Vagina (tissue), 2 donors: ENCODE measurements around the gene HLA-B. TPM values are rescaled to one million over a fixed set of nuclear protein-coding genes. Genes with fewer than 3 reads are reported as not detected.
"Not testable (repeated sequence)": the region's sequence is repeated elsewhere in the genome, so short reads cannot be mapped to it uniquely, and the experiment has no call there.

Experiments
- DNase-seq, 2 donors: peaks; one replicate each; pipeline ENCODE4 v3.0.0-alpha.2; 2017; ENCODE audit errors: extremely low spot score in 2 of 2
- H3K27ac ChIP-seq: fragments of 200-600 bp; sonication (generic); one replicate; pipeline ENCODE4 v1.5.1; 2019
- H3K27me3 ChIP-seq: fragments of 200-600 bp; sonication (generic); one replicate; pipeline ENCODE4 v1.5.1; 2019
- H3K36me3 ChIP-seq, 2 donors: fragments of 200-600 bp; sonication (generic); one replicate each; pipeline ENCODE4 v1.5.1; 2017 to 2019
- H3K4me1 ChIP-seq: fragments of 200-600 bp; sonication (generic); one replicate; pipeline ENCODE4 v1.5.1; 2019
- H3K4me3 ChIP-seq, 2 donors: fragments of 200-600 bp; sonication (generic); 1 replicate in 1 of 2; 2 replicates in 1 of 2; pipeline ENCODE4 v1.5.1; 2016 to 2019
- H3K9me3 ChIP-seq: fragments of 200-600 bp; sonication (generic); one replicate; pipeline ENCODE4 v1.5.1; 2019
- POLR2A ChIP-seq, 2 donors: fragments of 450-650 bp; IDR thresholded peaks; one replicate each; pipeline ENCODE4 v1.6.1; 2017; ENCODE audit warnings: antibody characterized with exemption in 2 of 2, mild to moderate bottlenecking in 2 of 2, moderate library complexity in 2 of 2
- POLR2AphosphoS5 ChIP-seq, 2 donors: sonication (generic); formaldehyde crosslinking; IDR thresholded peaks; one replicate each; pipeline ENCODE4 v1.9.0; 2017; ENCODE audit warnings: antibody characterized with exemption in 2 of 2, mild to moderate bottlenecking in 2 of 2, low read depth in 1 of 2; ENCODE audit not compliant: insufficient read depth in 1 of 2
- intact Hi-C: fragments of 100-400 bp; cut with DNase I; formaldehyde crosslinking; loops from one replicate; pipeline ENCODE4 v1.15.1; 2023
- total RNA-seq: library from RNA; depleted of rRNA; stranded (reverse); fragments of >200 nt; gene quantifications from one replicate; pipeline ENCODE4 v1.2.3, GENCODE V29; 2016
- TF ChIP-seq, protein P1 (sequence below), 3 experiments: fragments of 450-650 bp in 2 of 3; fragments of 200-600 bp in 1 of 3; sonication (generic) in 1 of 3; IDR thresholded peaks; one replicate each; pipeline ENCODE4 v1.5.1; 2017 to 2019; ENCODE audit warnings: antibody characterized with exemption in 3 of 3, mild to moderate bottlenecking in 2 of 3, moderate library complexity in 2 of 3

The HLA-B gene
- total RNA-seq, result 921 TPM

DNA sequence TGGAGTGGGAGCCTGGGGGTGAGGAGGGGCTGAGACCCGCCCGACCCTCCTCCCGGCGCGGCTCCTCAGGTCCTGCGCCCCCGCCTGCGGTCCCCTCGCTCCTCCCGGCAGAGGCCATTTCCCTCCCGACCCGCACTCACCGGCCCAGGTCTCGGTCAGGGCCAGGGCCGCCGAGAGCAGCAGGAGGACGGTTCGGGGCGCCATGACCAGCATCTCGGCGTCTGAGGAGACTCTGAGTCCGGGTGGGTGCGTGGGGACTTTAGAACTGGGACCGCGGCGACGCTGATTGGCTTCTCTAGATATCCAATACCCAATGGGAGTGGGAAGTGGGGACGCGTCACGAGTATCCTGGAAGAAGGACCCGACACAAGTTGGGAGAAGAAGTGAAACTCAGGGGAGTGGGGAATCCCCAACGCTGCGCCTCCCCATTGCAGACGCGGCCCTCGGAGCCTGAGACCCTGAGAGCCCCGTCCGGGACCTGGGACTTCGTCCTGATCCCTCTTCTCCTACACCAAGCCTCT is at the start of gene HLA-B:
HLA-B (minus strand) TSS at position 234 of the 521 bp plus-strand sequence; CDS start at position 213, 21 bp downstream.
- DNase-seq, result peak in 1 of 2 donors; percentile 97
- intact Hi-C loops, result no loop called here
- Histone ChIP-seq H3K27ac (peak within 1 kb of the TSS; percentile 86), H3K4me1 (peaks cover 26% of the 10 kb centered on the region), H3K9me3 (no peaks in the 10 kb centered on the region), H3K27me3 (no peaks in the 10 kb centered on the region), H3K4me3 (peak within 1 kb of the TSS; percentile 56 to 63), H3K36me3 (peaks cover 0 to 23% of the 10 kb centered on the region in 2 donors)
- TF ChIP-seq, protein P1, sequence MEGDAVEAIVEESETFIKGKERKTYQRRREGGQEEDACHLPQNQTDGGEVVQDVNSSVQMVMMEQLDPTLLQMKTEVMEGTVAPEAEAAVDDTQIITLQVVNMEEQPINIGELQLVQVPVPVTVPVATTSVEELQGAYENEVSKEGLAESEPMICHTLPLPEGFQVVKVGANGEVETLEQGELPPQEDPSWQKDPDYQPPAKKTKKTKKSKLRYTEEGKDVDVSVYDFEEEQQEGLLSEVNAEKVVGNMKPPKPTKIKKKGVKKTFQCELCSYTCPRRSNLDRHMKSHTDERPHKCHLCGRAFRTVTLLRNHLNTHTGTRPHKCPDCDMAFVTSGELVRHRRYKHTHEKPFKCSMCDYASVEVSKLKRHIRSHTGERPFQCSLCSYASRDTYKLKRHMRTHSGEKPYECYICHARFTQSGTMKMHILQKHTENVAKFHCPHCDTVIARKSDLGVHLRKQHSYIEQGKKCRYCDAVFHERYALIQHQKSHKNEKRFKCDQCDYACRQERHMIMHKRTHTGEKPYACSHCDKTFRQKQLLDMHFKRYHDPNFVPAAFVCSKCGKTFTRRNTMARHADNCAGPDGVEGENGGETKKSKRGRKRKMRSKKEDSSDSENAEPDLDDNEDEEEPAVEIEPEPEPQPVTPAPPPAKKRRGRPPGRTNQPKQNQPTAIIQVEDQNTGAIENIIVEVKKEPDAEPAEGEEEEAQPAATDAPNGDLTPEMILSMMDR (IDR thresholded peaks at IDR 0.05), result no peak
- TF ChIP-seq POLR2AphosphoS5 (IDR thresholded peaks at IDR 0.05; ENCODE audit: insufficient read depth in 1 of 2, low read depth in 1 of 2), result peak in 1 of 2 donors; percentile 96
- peak in 1 of 2 donors; percentile 95 for TF ChIP-seq POLR2A (IDR thresholded peaks at IDR 0.05)

GRCh38 chr6:31405996-31406395 is 49.0 kb upstream of the HLA-B start:
- Histone ChIP-seq H3K27ac (no peak overlapping the region), H3K27me3 (no peaks in the 10 kb centered on the region), H3K4me3 (no peak overlapping the region), H3K36me3 (peaks cover 0 to 6% of the 10 kb centered on the region in 2 donors), H3K9me3 (no peaks in the 10 kb centered on the region), H3K4me1 (peaks cover 86% of the 10 kb centered on the region)
- DNase-seq, result no peak
- intact Hi-C loops, result no loop called here
- TF ChIP-seq, protein P1 (IDR thresholded peaks at IDR 0.05), result no peak
- TF ChIP-seq POLR2A (IDR thresholded peaks at IDR 0.05) (no peak), POLR2AphosphoS5 (IDR thresholded peaks at IDR 0.05; ENCODE audit: insufficient read depth in 1 of 2, low read depth in 1 of 2) (no peak)

DNA sequence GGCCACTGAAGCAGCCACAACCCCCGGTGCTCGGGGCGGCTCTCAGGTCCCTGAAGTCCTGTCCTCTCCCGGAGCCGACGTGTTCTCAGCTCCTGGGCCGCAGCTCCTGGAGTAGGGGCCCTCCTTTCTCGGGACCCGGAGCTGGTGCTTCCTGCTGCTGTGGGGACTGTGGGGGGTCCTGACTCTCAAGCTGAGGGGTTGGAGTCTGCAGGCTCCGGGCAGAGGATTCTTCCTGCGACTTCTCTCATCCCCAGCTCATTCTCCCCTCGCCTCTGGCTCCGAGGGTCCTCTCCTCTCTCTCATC is 47.0 kb upstream of the HLA-B start:
- not testable (repeated sequence) for H3K36me3 ChIP-seq, DNase-seq, H3K27me3 ChIP-seq, H3K9me3 ChIP-seq
- H3K4me1 ChIP-seq, result peaks cover 71% of the 10 kb centered on the region
- peak overlapping the region; percentile 76 to 94 for H3K4me3 ChIP-seq
- peak overlapping the region; percentile 99 for H3K27ac ChIP-seq
- intact Hi-C loops, result loop anchor here (5.0 kb wide), 1 partner anchor 38 kb away; no protein-coding TSS in a partner anchor

DNA sequence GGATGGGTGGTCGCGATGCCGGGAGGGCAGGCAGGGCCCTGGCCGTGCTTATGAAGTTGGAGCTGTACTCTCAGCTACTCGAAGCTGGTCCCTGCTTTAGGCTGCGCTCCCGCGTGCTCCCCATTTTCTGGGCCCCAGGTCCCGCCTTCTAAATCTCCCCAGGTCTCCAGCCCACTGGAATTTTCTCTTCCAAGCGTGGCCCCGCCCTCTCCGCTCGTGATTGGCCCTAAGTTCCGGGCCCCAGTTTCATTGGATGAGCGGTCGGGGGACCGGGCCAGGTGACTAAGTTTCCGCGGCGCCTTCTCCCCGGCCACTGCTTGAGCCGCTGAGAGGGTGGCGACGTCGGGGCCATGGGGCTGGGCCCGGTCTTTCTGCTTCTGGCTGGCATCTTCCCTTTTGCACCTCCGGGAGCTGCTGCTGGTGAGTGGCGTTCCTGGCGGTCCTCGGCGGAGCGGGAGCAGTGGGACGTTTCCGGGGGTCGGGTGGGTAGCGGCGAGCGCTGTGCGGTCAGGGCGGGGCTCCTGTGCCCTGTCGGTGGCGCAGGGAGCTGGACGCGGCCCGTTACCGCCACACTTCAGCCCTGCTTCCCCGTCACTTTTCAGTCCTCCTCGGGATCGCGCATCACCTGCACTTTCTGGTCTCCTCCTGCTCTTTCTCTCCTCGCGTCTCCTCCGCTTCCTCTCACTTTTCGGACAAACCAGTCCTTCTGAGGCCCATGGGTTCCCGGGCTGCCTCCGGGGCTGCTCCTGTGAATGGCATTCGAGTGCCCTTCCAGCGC is 46.5 kb upstream of the HLA-B start, which contains the start of gene MICA:
MICA (plus strand) TSS at position 313 of the 778 bp plus-strand sequence; CDS start at position 351, 38 bp downstream.
- TF ChIP-seq POLR2A (IDR thresholded peaks at IDR 0.05) (peak in 1 of 2 donors; percentile 61), POLR2AphosphoS5 (IDR thresholded peaks at IDR 0.05; ENCODE audit: insufficient read depth in 1 of 2, low read depth in 1 of 2) (peak; percentile 90 to 92)
- TF ChIP-seq, protein P1 (IDR thresholded peaks at IDR 0.05), result no peak
- Histone ChIP-seq H3K27me3 (no peaks in the 10 kb centered on the region), H3K4me1 (peaks cover 71% of the 10 kb centered on the region), H3K36me3 (no peaks in the 10 kb centered on the region), H3K4me3 (peak within 1 kb of the TSS; percentile 76 to 94), H3K9me3 (no peaks in the 10 kb centered on the region), H3K27ac (peak within 1 kb of the TSS; percentile 99)
- peak in 1 of 2 donors; percentile 95 for DNase-seq
- intact Hi-C loops, result loop anchor here (5.0 kb wide), 1 partner anchor 39 kb away; no protein-coding TSS in a partner anchor

- Histone ChIP-seq H3K36me3 (no peaks in the 10 kb centered on the region), H3K4me1 (peaks cover 72% of the 10 kb centered on the region), H3K9me3 (no peaks in the 10 kb centered on the region), H3K27ac (peak overlapping the region; percentile 99), H3K4me3 (peak overlapping the region; percentile 76 to 94), H3K27me3 (no peaks in the 10 kb centered on the region)
- no peak for DNase-seq
- intact Hi-C loops, result loop anchor here (5.0 kb wide), 1 partner anchor 40 kb away; no protein-coding TSS in a partner anchor
- no peak for TF ChIP-seq POLR2AphosphoS5 (IDR thresholded peaks at IDR 0.05; ENCODE audit: insufficient read depth in 1 of 2, low read depth in 1 of 2)
Observed at GRCh38 chr6:31402324-31403282, 45.6 kb upstream of the HLA-B start.
